OCI-LY3 (cell line): ENCODE measurements around the gene C1orf116.

Experiments
- H2AFZ ChIP-seq: fragments of 200-600, 300-600 bp; shearing (Covaris generic); 2 replicates; pipeline ENCODE4 v1.6.0; 2014; ENCODE audit warnings: antibody characterized with exemption, low read depth, low read length
- H3K27ac ChIP-seq: fragments of 200-600, 300-600 bp; sonication (generic); 2 replicates; pipeline ENCODE4 v1.5.1; 2014; ENCODE audit warnings: mild to moderate bottlenecking, low read length, moderate library complexity, mixed read lengths
- H3K27me3 ChIP-seq: fragments of 200-600, 300-600 bp; sonication (generic); 2 replicates; pipeline ENCODE4 v1.6.1; 2014; ENCODE audit warnings: low read depth, low read length, mixed read lengths
- H3K36me3 ChIP-seq: fragments of 200-600, 300-600 bp; sonication (generic); replicated peaks from 2 replicates; pipeline ENCODE3; 2014; ENCODE audit warnings: low read depth, low read length, mixed read lengths
- H3K4me1 ChIP-seq: fragments of 300-600, 200-600 bp; sonication (generic); 2 replicates; pipeline ENCODE4 v1.6.1; 2014; ENCODE audit warnings: low read length, mixed read lengths
- H3K4me2 ChIP-seq: fragments of 200-600, 300-600 bp; sonication (generic); 2 replicates; pipeline ENCODE4 v1.6.1; 2014; ENCODE audit warnings: low read length, mixed read lengths
- H3K4me3 ChIP-seq: fragments of 300-600, 200-600 bp; sonication (generic); 2 replicates; pipeline ENCODE4 v1.5.1; 2014; ENCODE audit warnings: antibody characterized with exemption, mild to moderate bottlenecking, low read length, moderate library complexity
- H3K79me2 ChIP-seq: fragments of 300-600, 200-600 bp; shearing (Covaris generic); 2 replicates; pipeline ENCODE4 v1.6.1; 2014; ENCODE audit warnings: mild to moderate bottlenecking, low read length, mixed read lengths
- H3K9ac ChIP-seq: fragments of 300-600, 200-600 bp; shearing (Covaris generic); 2 replicates; pipeline ENCODE4 v1.6.0; 2014; ENCODE audit warnings: mild to moderate bottlenecking, low read length, moderate library complexity
- H3K9me3 ChIP-seq: fragments of 200-600, 300-600 bp; shearing (Covaris generic); 2 replicates; pipeline ENCODE4 v1.6.1; 2014; ENCODE audit warnings: low read length, mixed read lengths; ENCODE audit not compliant: insufficient read depth
- H4K20me1 ChIP-seq: fragments of 200-600, 300-600 bp; sonication (generic); 2 replicates; pipeline ENCODE4 v1.6.1; 2016; ENCODE audit warnings: low read length, mixed read lengths; ENCODE audit not compliant: insufficient read depth
- EZH2phosphoT487 ChIP-seq: fragments of 200-600 bp; shearing (Covaris generic); IDR thresholded peaks from 2 replicates; pipeline ENCODE4 v1.6.1; 2018; ENCODE audit warnings: antibody characterized with exemption, mixed run types, low read depth
- TF ChIP-seq, protein P1 (sequence below): fragments of 200-600, 300-600 bp; sonication (generic); IDR thresholded peaks from 2 replicates; pipeline ENCODE4 v1.5.1; 2014; ENCODE audit warnings: antibody characterized with exemption, low read length, low read depth

The C1orf116 gene

GRCh38 chr1:207027921-207028320 lies 4.6 kb downstream of the C1orf116 start:
- Histone ChIP-seq H2AFZ (no peak overlapping the region), H4K20me1 (no peaks in the 10 kb centered on the region), H3K9me3 (no peaks in the 10 kb centered on the region), H3K4me1 (peaks cover 4% of the 10 kb centered on the region; the same call in 1 of the 2 replicates), H3K27ac (no peak overlapping the region), H3K79me2 (no peaks in the 10 kb centered on the region), H3K4me3 (no peak overlapping the region), H3K36me3 (no peaks in the 10 kb centered on the region), H3K9ac (no peak overlapping the region), H3K27me3 (peaks cover 67% of the 10 kb centered on the region), H3K4me2 (no peak overlapping the region)
- TF ChIP-seq, protein P1, sequence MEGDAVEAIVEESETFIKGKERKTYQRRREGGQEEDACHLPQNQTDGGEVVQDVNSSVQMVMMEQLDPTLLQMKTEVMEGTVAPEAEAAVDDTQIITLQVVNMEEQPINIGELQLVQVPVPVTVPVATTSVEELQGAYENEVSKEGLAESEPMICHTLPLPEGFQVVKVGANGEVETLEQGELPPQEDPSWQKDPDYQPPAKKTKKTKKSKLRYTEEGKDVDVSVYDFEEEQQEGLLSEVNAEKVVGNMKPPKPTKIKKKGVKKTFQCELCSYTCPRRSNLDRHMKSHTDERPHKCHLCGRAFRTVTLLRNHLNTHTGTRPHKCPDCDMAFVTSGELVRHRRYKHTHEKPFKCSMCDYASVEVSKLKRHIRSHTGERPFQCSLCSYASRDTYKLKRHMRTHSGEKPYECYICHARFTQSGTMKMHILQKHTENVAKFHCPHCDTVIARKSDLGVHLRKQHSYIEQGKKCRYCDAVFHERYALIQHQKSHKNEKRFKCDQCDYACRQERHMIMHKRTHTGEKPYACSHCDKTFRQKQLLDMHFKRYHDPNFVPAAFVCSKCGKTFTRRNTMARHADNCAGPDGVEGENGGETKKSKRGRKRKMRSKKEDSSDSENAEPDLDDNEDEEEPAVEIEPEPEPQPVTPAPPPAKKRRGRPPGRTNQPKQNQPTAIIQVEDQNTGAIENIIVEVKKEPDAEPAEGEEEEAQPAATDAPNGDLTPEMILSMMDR = no peak
- no peak for TF ChIP-seq EZH2phosphoT487

DNA sequence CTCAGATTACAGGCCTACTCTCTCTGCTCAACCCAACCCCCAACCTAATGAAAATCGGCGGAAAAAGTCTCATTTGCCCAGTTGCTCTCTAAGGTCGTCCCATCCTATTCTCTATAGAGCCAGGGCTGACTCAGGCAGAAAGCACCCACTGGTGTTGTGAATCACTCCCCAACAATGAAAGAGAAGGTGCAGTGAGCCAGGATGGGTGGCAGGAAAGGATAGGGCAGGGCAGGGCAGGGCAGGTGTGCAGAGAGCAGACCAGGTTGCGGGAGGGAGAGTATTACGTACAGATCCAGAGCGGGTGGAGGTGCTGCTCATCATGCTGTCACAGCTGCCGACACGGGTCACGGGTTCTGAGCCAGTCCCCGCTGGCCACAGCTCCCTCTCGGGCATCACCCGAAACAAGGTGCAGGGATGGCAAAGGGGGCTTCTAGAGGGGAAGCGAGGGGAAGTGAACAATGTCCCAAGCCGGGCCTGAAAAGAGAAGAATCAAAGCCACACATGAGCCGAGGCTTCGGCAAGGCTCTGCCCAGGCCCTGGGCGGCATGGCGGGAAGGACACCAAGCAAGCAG lies 5.3 kb downstream of the C1orf116 start:
- Histone ChIP-seq H3K9me3 (no peaks in the 10 kb centered on the region), H3K4me3 (no peak overlapping the region), H3K27ac (no peak overlapping the region), H3K9ac (no peak overlapping the region), H3K4me2 (no peak overlapping the region), H3K36me3 (no peaks in the 10 kb centered on the region), H3K27me3 (peaks cover 61% of the 10 kb centered on the region), H3K79me2 (no peaks in the 10 kb centered on the region), H2AFZ (no peak overlapping the region), H3K4me1 (peaks cover 4% of the 10 kb centered on the region; the same call in 1 of the 2 replicates), H4K20me1 (no peaks in the 10 kb centered on the region)
- TF ChIP-seq, protein P1 = no peak
- TF ChIP-seq EZH2phosphoT487 = no peak

DNA sequence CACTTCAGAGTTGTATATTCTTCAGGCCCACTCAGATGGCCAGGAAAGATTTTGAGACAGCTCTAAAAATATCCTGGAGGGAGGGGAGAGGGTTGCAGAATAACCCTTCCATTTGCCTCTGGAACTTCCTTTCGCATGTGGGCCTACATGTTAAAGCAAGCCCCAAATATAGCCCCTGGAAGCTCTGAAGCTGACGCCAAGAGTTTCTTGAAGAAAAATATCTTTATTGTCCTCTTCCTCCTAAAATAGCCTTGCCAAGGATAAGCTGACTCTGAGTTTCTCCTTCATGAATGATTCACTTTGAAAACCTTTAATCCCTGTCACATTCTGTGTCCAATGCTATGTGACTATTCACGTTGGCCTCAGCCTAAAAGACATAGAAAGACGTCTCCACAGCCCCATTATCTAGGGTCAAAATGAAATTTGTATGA lies 6.4 kb downstream of the C1orf116 start:
- Histone ChIP-seq H3K27ac (no peak overlapping the region), H3K36me3 (no peaks in the 10 kb centered on the region), H2AFZ (no peak overlapping the region), H3K9me3 (no peaks in the 10 kb centered on the region), H3K27me3 (peaks cover 55% of the 10 kb centered on the region), H3K79me2 (no peaks in the 10 kb centered on the region), H3K4me2 (no peak overlapping the region), H4K20me1 (no peaks in the 10 kb centered on the region), H3K9ac (no peak overlapping the region), H3K4me3 (no peak overlapping the region), H3K4me1 (peaks cover 4% of the 10 kb centered on the region; the same call in 1 of the 2 replicates)
- TF ChIP-seq EZH2phosphoT487 = no peak
- TF ChIP-seq, protein P1 = no peak

- Histone ChIP-seq H3K4me3 (no peak overlapping the region), H3K36me3 (no peaks in the 10 kb centered on the region), H3K79me2 (no peaks in the 10 kb centered on the region), H3K9ac (no peak overlapping the region), H3K4me2 (no peak overlapping the region), H4K20me1 (no peaks in the 10 kb centered on the region), H2AFZ (no peak overlapping the region), H3K4me1 (peaks cover 4% of the 10 kb centered on the region; the same call in 1 of the 2 replicates), H3K27ac (no peak overlapping the region), H3K9me3 (no peaks in the 10 kb centered on the region), H3K27me3 (peaks cover 54% of the 10 kb centered on the region)
- TF ChIP-seq EZH2phosphoT487 = no peak
- TF ChIP-seq, protein P1 = no peak
Observed at GRCh38 chr1:207025146-207025880, 7.2 kb downstream of the C1orf116 start.
